Testis (tissue), 3 donors: ENCODE results near the gene IRF2. TPM values are rescaled to one million over a fixed set of nuclear protein-coding genes. Genes with fewer than 3 reads are reported as not detected.

Experiments used
- DNase-seq: peaks from one replicate; pipeline ENCODE4 v3.0.0-alpha.2; 2019
- H3K27ac ChIP-seq, 2 donors: fragments of 200-600 bp; sonication (generic); one replicate each; pipeline ENCODE4 v1.5.1; 2019
- H3K27me3 ChIP-seq: fragments of 200-600 bp; sonication (generic); one replicate; pipeline ENCODE4 v1.5.1; 2019
- H3K36me3 ChIP-seq: fragments of 200-600 bp; sonication (generic); one replicate; pipeline ENCODE4 v1.5.1; 2017; ENCODE audit warnings: low read depth; ENCODE audit errors: missing control alignments
- H3K4me1 ChIP-seq: fragments of 200-600 bp; sonication (generic); one replicate; pipeline ENCODE4 v1.5.1; 2019
- H3K4me3 ChIP-seq, 2 donors: fragments of 200-600 bp; sonication (generic); one replicate each; pipeline ENCODE4 v1.5.1; 2017 to 2019
- H3K9me3 ChIP-seq: fragments of 200-600 bp; sonication (generic); one replicate; pipeline ENCODE4 v1.5.1; 2017
- CTCF ChIP-seq, 3 experiments: fragments of 450-650 bp in 2 of 3; fragments of 200-600 bp in 1 of 3; sonication (generic) in 1 of 3; IDR thresholded peaks; one replicate each; pipeline ENCODE4 v1.5.1; 2016 to 2019; ENCODE audit warnings: antibody characterized with exemption in 3 of 3, mild to moderate bottlenecking in 2 of 3, moderate library complexity in 1 of 3
- POLR2A ChIP-seq: fragments of 450-650 bp; IDR thresholded peaks from one replicate; pipeline ENCODE4 v1.6.1; 2017; ENCODE audit warnings: antibody characterized with exemption, mild to moderate bottlenecking, moderate library complexity
- WGBS, 2 donors: methylation state at CpG; one replicate each; pipeline ENCODE4 v1.1.5; 2018; 5-methylcytosine and 5-hydroxymethylcytosine counted together
- intact Hi-C: fragments of 100-400 bp; cut with DNase I; formaldehyde crosslinking; loops from one replicate; pipeline ENCODE4 v1.15.1; 2023; ENCODE audit warnings: low total_unique reads
- polyA plus RNA-seq: library from polyadenylated mRNA; stranded (reverse); fragments of 350-450 nt; fragmentation: Illumina TruSeq; extraction: RNeasy Lipid Tissue Mini Kit (QIAGEN cat#74804); gene quantifications from one replicate; pipeline ENCODE4 v1.2.3, GENCODE V29; 2014; ENCODE audit warnings: low read depth, low replicate concordance; ENCODE audit not compliant: insufficient read depth
- total RNA-seq, 2 donors: library from RNA; depleted of rRNA; stranded (reverse); fragments of >200 nt; gene quantifications; one replicate each; pipeline ENCODE4 v1.2.3, GENCODE V29; 2016

Gene IRF2
- total and polyA plus RNA-seq, 3 donors from 2014 or later = 13.0 to 22.3 (median 16.1) TPM

- DNase-seq = no peak
- intact Hi-C loops = no loop called here
- no peak overlapping the region for H3K4me3 ChIP-seq
- TF ChIP-seq POLR2A (no peak), CTCF (IDR thresholded peaks at IDR 0.05) (no peak)
- no peaks in the 10 kb centered on the region for H3K27me3 ChIP-seq
- peaks cover 11% of the 10 kb centered on the region for H3K4me1 ChIP-seq
- no peak overlapping the region for H3K27ac ChIP-seq
- H3K9me3 ChIP-seq = no peaks in the 10 kb centered on the region
- WGBS, 2 donors = 76 to 88% methylated on average over 3 of the region's 3 CpGs
- H3K36me3 ChIP-seq = no peaks in the 10 kb centered on the region
Measured at GRCh38 chr4:184422378-184422777, 52.0 kb downstream of the IRF2 start.

GRCh38 chr4:184421533-184422155 lies 52.7 kb downstream of the IRF2 start:
- intact Hi-C loops = no loop called here

GRCh38 chr4:184420881-184421416 lies 53.4 kb downstream of the IRF2 start:
- Histone ChIP-seq H3K27ac (no peak overlapping the region), H3K4me1 (peaks cover 9% of the 10 kb centered on the region), H3K27me3 (no peaks in the 10 kb centered on the region), H3K36me3 (no peaks in the 10 kb centered on the region), H3K4me3 (no peak overlapping the region), H3K9me3 (no peaks in the 10 kb centered on the region)
- intact Hi-C loops = no loop called here
- WGBS, 2 donors = 72 to 88% methylated on average over 5 of the region's 5 CpGs
- DNase-seq = no peak
- TF ChIP-seq CTCF (IDR thresholded peaks at IDR 0.05) (no peak), POLR2A (no peak)

More at GRCh38 chr4:184421533-184422155, 52.7 kb downstream of the IRF2 start:
- Histone ChIP-seq H3K4me3 (no peak overlapping the region), H3K36me3 (no peaks in the 10 kb centered on the region), H3K4me1 (peaks cover 9% of the 10 kb centered on the region), H3K9me3 (no peaks in the 10 kb centered on the region), H3K27ac (no peak overlapping the region), H3K27me3 (no peaks in the 10 kb centered on the region)
- no peak for DNase-seq
- WGBS, 2 donors = 88 to 90% methylated on average over 11 of the region's 11 CpGs
- TF ChIP-seq POLR2A = no peak
- no peak for TF ChIP-seq CTCF (IDR thresholded peaks at IDR 0.05)

- H3K27ac ChIP-seq = no peak overlapping the region
- no peaks in the 10 kb centered on the region for H3K36me3 ChIP-seq
- H3K9me3 ChIP-seq = no peaks in the 10 kb centered on the region
Measured at GRCh38 chr4:184420402-184420801, 53.9 kb downstream of the IRF2 start.

More at GRCh38 chr4:184420402-184420801, 53.9 kb downstream of the IRF2 start:
- no peak overlapping the region for H3K4me3 ChIP-seq
- peaks cover 8% of the 10 kb centered on the region for H3K4me1 ChIP-seq
- intact Hi-C loops = no loop called here
- TF ChIP-seq CTCF (IDR thresholded peaks at IDR 0.05) (no peak), POLR2A (no peak)
- 88 to 94% methylated on average over 5 of the region's 5 CpGs for WGBS, 2 donors
- no peak for DNase-seq
- H3K27me3 ChIP-seq = no peaks in the 10 kb centered on the region
